Karpas-422 (cell line): Measurements from ENCODE around the gene CFLAR. TPM values are rescaled to one million over a fixed set of nuclear protein-coding genes. Genes with fewer than 3 reads are reported as not detected.
A peak's percentile ranks its signal among the peaks of the same experiment; 100 is the strongest.

ENCODE experiments used
- DNase-seq: peaks from one replicate; pipeline ENCODE4 v3.0.0-alpha.2; 2015
- H2AFZ ChIP-seq: fragments of 200-600 bp; sonication (generic); 2 replicates; pipeline ENCODE4 v1.6.1; 2014; ENCODE audit warnings: antibody characterized with exemption, low read length, mixed read lengths
- H3K27ac ChIP-seq: fragments of 200-600 bp; sonication (generic); 2 replicates; pipeline ENCODE4 v1.5.1; 2014; ENCODE audit warnings: mild to moderate bottlenecking, low read length, moderate library complexity
- H3K27me3 ChIP-seq: fragments of 200-600 bp; sonication (generic); 2 replicates; pipeline ENCODE4 v1.6.1; 2014; ENCODE audit warnings: low read length, mixed read lengths
- H3K36me3 ChIP-seq: fragments of 200-600 bp; sonication (generic); 2 replicates; pipeline ENCODE4 v1.6.1; 2014; ENCODE audit warnings: low read length, mixed read lengths; ENCODE audit not compliant: insufficient read depth
- H3K4me1 ChIP-seq: fragments of 200-600 bp; sonication (generic); 2 replicates; pipeline ENCODE4 v1.6.1; 2014; ENCODE audit warnings: mild to moderate bottlenecking, low read length, mixed read lengths
- H3K4me2 ChIP-seq: fragments of 200-600 bp; sonication (generic); 2 replicates; pipeline ENCODE4 v1.6.1; 2014; ENCODE audit warnings: low read length, low read depth, mild to moderate bottlenecking; ENCODE audit not compliant: poor library complexity, severe bottlenecking
- H3K4me3 ChIP-seq: fragments of 200-600 bp; sonication (generic); 2 replicates; pipeline ENCODE4 v1.5.1; 2014; ENCODE audit warnings: mild to moderate bottlenecking, antibody characterized with exemption, low read length, mixed read lengths
- H3K79me2 ChIP-seq: fragments of 200-600 bp; sonication (generic); 2 replicates; pipeline ENCODE4 v1.6.1; 2014; ENCODE audit warnings: mild to moderate bottlenecking, low read length, mixed read lengths
- H3K9ac ChIP-seq: fragments of 200-600 bp; sonication (generic); 2 replicates; pipeline ENCODE4 v1.6.0; 2014; ENCODE audit warnings: low read length
- H3K9me2 ChIP-seq: fragments of 200-600 bp; sonication (generic), shearing (Covaris generic); replicated peaks from 2 replicates; pipeline ENCODE4 v1.6.0; 2014; ENCODE audit warnings: mild to moderate bottlenecking, low read length, moderate library complexity; ENCODE audit not compliant: insufficient read depth
- H3K9me3 ChIP-seq: fragments of 300-700, 200-600 bp; sonication (generic); 2 replicates; pipeline ENCODE4 v1.6.1; 2014; ENCODE audit warnings: low read length, mixed read lengths
- H4K20me1 ChIP-seq: fragments of 200-600 bp; sonication (generic); 2 replicates; pipeline ENCODE4 v1.6.1; 2014; ENCODE audit warnings: mild to moderate bottlenecking, antibody characterized with exemption, low read length, low read depth; ENCODE audit not compliant: insufficient read depth
- total RNA-seq: library from RNA; depleted of rRNA; stranded (reverse); fragments of >200 nt; shearing (Covaris generic); gene quantifications from 2 replicates; pipeline ENCODE4 v1.2.3, GENCODE V29; 2014; ENCODE audit warnings: low replicate concordance

Gene CFLAR
- total RNA-seq, 1 experiment from 2014 or later, result 63.5 TPM

DNA sequence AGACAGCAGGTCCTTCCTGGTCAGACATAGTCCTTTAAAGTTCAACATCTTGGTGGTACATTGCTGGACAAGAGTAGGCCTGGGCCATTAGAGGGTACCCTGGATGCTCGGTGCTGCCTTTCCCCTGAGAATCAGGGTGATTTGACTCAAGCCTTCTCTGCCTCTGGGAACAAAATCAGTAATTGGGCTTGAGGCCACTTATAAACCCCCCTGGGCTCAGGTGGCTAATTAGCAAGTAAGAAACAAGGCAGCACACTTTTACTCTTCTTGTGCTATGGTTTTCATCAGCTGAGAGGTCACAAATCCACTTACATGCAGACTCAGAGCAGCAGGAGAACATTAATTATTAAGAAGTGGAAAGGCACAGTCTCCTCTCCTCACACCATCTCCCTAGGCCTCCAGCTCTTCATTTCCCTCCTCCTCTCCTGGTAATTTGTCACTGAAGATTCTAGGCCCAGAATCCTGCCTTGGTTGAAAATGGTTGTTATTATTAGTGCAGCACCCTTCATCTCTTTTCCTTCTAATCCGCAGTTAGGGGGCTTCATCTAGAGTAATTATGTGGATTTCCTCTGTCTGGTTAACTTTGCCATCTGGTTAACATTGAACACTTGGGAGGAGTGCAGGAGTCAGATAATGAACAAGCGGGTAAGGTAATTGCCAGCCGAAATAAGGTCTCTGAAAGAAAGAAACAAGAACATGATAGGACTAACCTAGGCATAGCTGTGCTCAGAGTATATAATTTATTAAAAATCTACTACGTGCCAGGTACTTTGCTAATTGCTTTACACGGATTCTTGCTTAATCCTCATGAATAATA, 37.2 kb downstream of the CFLAR start:
- Histone ChIP-seq H3K9me2 (no peaks in the 10 kb centered on the region), H3K36me3 (0 out of 2 replicates have a peak, but pooled peaks cover 6% of the 10 kb centered on the region), H4K20me1 (no peaks in the 10 kb centered on the region), H3K4me2 (peak overlapping the region; percentile 46), H3K79me2 (no peaks in the 10 kb centered on the region), H3K27me3 (no peaks in the 10 kb centered on the region), H3K4me1 (peaks cover 82% of the 10 kb centered on the region), H2AFZ (no peak overlapping the region), H3K4me3 (0 out of 2 replicates have a peak overlapping the region, but pooled peaks have one; percentile 4), H3K27ac (peak overlapping the region; percentile 93), H3K9ac (peak overlapping the region; percentile 50), H3K9me3 (no peaks in the 10 kb centered on the region)
- peak; percentile 55 for DNase-seq

DNA sequence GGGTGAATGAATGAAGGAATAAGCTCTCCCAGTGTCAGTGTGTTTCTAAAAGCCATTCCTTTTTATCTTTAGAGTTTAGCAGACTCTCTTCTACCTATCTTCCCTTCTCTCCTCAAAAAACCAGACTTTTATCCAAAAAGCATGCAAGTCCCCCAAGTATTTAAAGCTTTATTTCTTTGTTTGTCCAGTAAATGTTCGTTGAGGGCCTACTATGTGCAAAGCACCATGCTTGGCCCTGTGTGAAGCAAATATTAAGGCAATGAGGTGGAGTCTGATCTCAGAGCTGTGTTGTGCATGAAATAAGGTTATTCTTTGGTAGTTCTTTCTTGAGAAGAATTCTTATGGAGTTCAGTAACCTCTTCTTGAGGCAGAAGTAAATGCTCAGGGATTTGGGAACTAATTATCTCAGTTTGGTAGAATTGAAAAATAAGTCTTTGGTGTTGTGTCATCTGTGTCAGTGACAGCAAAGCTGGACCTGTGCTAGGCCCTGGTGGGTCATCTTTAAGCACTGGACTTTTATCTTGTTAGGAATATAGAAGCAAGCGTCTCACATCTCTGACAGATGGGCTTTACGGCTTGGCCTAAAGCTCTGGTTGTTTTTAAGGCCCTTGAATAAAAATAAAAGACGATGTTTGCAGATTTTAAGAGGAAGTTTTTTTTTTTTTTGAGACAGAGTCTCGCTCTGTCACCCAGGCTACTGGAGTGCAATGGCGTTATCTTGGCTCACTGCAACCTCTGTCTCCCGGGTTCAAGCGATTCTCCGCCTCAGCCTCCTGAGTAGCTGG, 38.8 kb downstream of the CFLAR start:
- Histone ChIP-seq H3K9ac (no peak overlapping the region), H3K27ac (peak overlapping the region; percentile 91)

DNA sequence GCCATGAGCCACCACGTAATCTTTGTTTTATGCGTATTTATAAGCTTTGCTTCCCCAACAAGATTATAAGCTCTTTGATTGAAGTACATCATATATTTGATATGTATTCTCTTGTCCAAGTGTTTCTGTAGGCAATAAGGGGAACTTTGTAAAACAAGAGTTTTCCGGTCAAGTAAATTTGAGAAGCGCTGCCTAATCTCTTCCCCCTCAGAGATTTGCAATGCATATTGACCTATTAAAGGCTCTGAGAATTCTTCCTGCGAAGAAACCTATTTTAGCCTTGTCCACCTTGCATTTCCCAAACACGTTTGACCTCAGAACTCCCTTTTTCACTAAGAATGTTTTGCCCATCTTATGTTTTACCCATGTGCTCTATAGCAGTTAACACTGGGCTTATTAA, 40.1 kb downstream of the CFLAR start:
- H3K27me3 ChIP-seq, result no peaks in the 10 kb centered on the region
- 0 out of 2 replicates have a peak overlapping the region, but pooled peaks have one; percentile 36 for H2AFZ ChIP-seq
- H3K4me3 ChIP-seq, result peak overlapping the region; percentile 3; the same call in 1 of the 2 replicates
- DNase-seq, result peak; percentile 69
- H3K79me2 ChIP-seq, result no peaks in the 10 kb centered on the region
- peak overlapping the region; percentile 48 for H3K9ac ChIP-seq
- no peaks in the 10 kb centered on the region for H3K9me2 ChIP-seq
- no peaks in the 10 kb centered on the region for H4K20me1 ChIP-seq
- H3K4me2 ChIP-seq, result peak overlapping the region; percentile 60
- peak overlapping the region; percentile 91 for H3K27ac ChIP-seq
- H3K4me1 ChIP-seq, result peaks cover 71% of the 10 kb centered on the region
- H3K9me3 ChIP-seq, result no peaks in the 10 kb centered on the region
- H3K36me3 ChIP-seq, result peaks cover 3% of the 10 kb centered on the region; the same call in 1 of the 2 replicates

More for the DNA sequence above, 38.8 kb downstream of the CFLAR start:
- Histone ChIP-seq H3K4me2 (no peak overlapping the region), H2AFZ (no peak overlapping the region), H3K27me3 (no peaks in the 10 kb centered on the region), H3K36me3 (0 out of 2 replicates have a peak, but pooled peaks cover 3% of the 10 kb centered on the region), H3K4me1 (peaks cover 77% of the 10 kb centered on the region), H3K9me2 (no peaks in the 10 kb centered on the region), H4K20me1 (no peaks in the 10 kb centered on the region), H3K79me2 (no peaks in the 10 kb centered on the region), H3K4me3 (no peak overlapping the region), H3K9me3 (no peaks in the 10 kb centered on the region)
- no peak for DNase-seq

DNA sequence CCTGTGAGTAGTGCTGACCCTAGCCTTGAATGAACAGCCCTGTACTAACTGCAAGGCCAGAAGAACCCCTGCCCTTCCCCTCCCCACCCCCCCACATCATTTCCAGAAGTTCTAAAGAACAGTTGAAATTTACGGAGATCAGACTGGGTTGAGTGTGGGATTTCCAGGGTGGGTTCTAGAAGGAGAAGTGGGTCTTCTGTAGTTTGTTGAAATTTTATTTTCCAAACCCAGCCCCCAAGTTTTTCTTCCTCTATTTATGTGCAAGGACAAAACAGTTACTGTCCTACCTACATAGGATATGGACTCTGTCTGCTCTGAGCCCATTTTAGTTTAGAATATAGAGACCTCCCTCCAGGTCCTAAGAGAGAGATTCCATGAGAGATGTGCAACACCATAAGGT, 40.7 kb downstream of the CFLAR start:
- H3K4me3 ChIP-seq, result no peak overlapping the region
- no peaks in the 10 kb centered on the region for H3K79me2 ChIP-seq
- H3K9ac ChIP-seq, result peak overlapping the region; percentile 48
- H3K36me3 ChIP-seq, result peaks cover 3% of the 10 kb centered on the region; the same call in 1 of the 2 replicates
- H3K4me1 ChIP-seq, result peaks cover 65% of the 10 kb centered on the region
- H3K9me2 ChIP-seq, result no peaks in the 10 kb centered on the region
- no peaks in the 10 kb centered on the region for H4K20me1 ChIP-seq
- H3K27me3 ChIP-seq, result no peaks in the 10 kb centered on the region
- H3K27ac ChIP-seq, result peak overlapping the region; percentile 91
- no peaks in the 10 kb centered on the region for H3K9me3 ChIP-seq
- no peak overlapping the region for H2AFZ ChIP-seq
- no peak for DNase-seq
- H3K4me2 ChIP-seq, result peak overlapping the region; percentile 60

DNA sequence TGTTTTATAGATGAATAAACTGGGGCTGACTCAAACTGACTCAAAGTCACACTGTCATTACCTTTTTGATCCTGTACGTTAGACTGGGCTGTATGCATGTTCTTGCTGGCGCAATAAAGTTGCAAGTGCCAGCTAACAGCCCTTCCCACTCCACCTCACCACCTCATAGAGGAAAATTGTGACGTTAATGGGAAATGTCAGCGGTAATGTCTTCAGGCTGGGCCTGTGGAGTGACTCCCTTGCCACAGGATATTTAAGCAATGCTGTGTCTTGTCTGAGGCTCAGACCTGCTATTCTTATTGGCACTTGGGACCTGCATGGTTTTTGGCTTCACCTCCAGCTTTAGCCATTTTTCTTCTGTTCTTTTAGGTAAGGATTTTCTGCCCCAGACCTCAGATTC, 41.7 kb downstream of the CFLAR start:
- H2AFZ ChIP-seq, result no peak overlapping the region
- H3K36me3 ChIP-seq, result peaks cover 7% of the 10 kb centered on the region
- peaks cover 56% of the 10 kb centered on the region for H3K4me1 ChIP-seq
- peak overlapping the region; percentile 55 for H3K4me2 ChIP-seq
- no peaks in the 10 kb centered on the region for H4K20me1 ChIP-seq
- no peaks in the 10 kb centered on the region for H3K79me2 ChIP-seq
- H3K27ac ChIP-seq, result peak overlapping the region; percentile 91
- no peak for DNase-seq
- H3K9me3 ChIP-seq, result no peaks in the 10 kb centered on the region
- peak overlapping the region; percentile 10; the same call in 1 of the 2 replicates for H3K4me3 ChIP-seq
- no peaks in the 10 kb centered on the region for H3K27me3 ChIP-seq
- no peaks in the 10 kb centered on the region for H3K9me2 ChIP-seq
- peak overlapping the region; percentile 39 for H3K9ac ChIP-seq

DNA sequence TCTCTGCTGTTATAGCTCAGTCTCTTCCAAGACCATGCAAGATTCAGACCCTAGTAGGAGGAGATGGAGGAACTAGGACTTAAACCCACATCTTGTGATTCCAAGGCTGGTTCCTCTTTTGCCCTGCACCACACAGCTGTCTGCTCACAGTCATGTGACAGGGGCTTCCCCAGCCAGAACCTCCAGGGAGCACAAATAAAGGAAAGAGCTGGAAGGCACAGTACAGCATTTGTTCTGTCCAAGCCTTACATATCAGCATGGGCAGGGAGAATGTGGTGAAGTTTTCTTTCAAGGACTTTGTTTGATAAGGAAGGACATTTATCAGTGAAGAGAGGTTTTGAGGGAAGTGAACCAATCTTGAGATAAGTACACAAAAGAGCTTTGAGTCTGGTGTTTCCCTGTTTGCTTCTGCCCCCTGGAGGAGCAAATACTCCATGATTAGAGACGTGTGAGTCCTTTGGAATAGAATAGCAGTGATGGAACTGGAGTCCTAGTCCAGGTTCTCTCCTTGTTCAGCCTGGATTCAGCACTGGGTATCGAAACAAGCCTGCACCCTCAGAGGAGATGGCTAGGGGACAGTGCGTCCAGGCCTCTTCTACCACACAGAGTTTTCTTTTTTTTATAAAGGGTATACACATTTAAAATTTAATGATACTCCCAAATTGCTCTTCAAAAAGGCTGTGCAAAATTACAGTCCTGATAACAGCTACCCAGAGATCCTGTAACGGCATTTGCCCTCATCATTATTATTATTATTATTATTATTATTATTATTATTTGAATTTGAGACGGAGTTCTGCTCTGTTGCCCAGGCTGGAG, 42.4 kb downstream of the CFLAR start:
- H3K27me3 ChIP-seq, result no peaks in the 10 kb centered on the region
- peak overlapping the region; percentile 55 for H3K4me2 ChIP-seq
- no peak overlapping the region for H2AFZ ChIP-seq
- peaks cover 56% of the 10 kb centered on the region for H3K4me1 ChIP-seq
- DNase-seq, result peak; percentile 91
- no peaks in the 10 kb centered on the region for H3K9me3 ChIP-seq
- no peaks in the 10 kb centered on the region for H4K20me1 ChIP-seq
- H3K36me3 ChIP-seq, result peaks cover 11% of the 10 kb centered on the region
- H3K4me3 ChIP-seq, result peak overlapping the region; percentile 10; the same call in 1 of the 2 replicates
- no peaks in the 10 kb centered on the region for H3K79me2 ChIP-seq
- H3K9ac ChIP-seq, result peak overlapping the region; percentile 39
- no peaks in the 10 kb centered on the region for H3K9me2 ChIP-seq
- H3K27ac ChIP-seq, result peak overlapping the region; percentile 91

DNA sequence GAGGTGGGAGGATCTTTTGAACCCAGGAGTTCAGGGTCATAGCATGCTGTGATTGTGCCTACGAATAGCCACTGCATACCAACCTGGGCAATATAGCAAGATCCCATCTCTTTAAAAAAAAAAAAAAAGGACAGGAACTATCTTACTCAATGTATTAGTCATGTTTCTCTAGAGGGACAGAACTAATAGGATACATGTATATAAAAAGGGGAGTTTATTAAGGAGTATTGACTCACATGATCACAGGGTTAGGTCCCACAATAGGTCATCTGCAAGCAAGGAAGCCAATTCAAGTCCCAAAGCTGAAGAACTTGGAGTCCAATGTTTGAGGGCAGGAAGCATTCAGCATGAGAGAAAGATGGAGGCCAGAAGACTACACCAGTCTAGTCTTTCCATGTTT, 48.2 kb downstream of the CFLAR start:
- Histone ChIP-seq H3K9me2 (no peaks in the 10 kb centered on the region), H3K27ac (no peak overlapping the region), H3K27me3 (no peaks in the 10 kb centered on the region), H4K20me1 (no peaks in the 10 kb centered on the region), H3K36me3 (peaks cover 23% of the 10 kb centered on the region), H3K4me1 (peaks cover 27% of the 10 kb centered on the region), H3K9me3 (no peaks in the 10 kb centered on the region), H3K4me3 (no peak overlapping the region), H2AFZ (no peak overlapping the region), H3K79me2 (no peaks in the 10 kb centered on the region), H3K4me2 (no peak overlapping the region), H3K9ac (no peak overlapping the region)
- DNase-seq, result no peak
